Stimulated activated CD8-positive, alpha-beta memory T cell treated with anti-CD3 and anti-CD28 coated beads, Interleukin-15, amount 100 ng/mL, for 1 hour (primary cell): Measurements from ENCODE around the gene DNAJC19.

Experiments
- DNase-seq: peaks from one replicate; pipeline ENCODE4 v3.0.0-alpha.2; 2020; ENCODE audit warnings: low read depth

Gene DNAJC19

GRCh38 chr3:180961087-180961486 is 28.4 kb downstream of the DNAJC19 start:
- no peak for DNase-seq

- no peak for DNase-seq
Observed at GRCh38 chr3:180959691-180960090, 29.8 kb downstream of the DNAJC19 start.

DNA sequence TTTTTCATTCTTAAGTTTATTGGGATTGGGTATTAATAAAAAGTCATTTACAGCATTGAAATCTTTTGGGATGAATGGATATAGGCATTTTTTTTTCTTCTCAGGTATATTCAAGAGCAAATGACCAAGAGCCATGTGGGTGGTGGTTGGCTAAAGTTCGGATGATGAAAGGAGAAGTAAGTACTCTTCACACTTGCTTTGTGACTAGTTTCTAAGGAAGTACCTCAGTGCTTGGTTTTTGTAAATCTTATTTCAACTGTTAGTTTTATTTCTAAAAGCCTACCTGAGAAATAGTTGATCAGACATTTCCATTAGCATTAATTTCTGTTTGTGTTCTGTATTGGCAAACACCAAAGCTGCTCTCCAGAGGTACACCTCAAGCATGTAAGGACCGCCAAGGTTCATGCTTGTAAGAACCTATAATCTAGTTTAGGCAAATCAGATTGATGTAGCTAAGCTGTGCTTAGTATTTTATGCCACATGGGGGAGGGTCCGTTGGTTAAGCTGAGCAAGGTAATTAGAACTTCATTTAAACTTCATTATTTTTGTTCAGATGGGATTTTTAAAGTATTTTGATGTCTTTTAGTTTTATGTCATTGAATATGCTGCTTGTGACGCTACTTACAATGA is 41.7 kb downstream of the DNAJC19 start:
- no peak for DNase-seq

GRCh38 chr3:180940826-180941225 is 48.7 kb downstream of the DNAJC19 start:
- no peak for DNase-seq

- no peak for DNase-seq
Observed at GRCh38 chr3:180934638-180935037, 54.9 kb downstream of the DNAJC19 start.
